GM12865 (cell line): ENCODE data around the gene RNASE8.

Experiments
- DNase-seq: peaks from one replicate; pipeline ENCODE4 v3.0.0; 2010; ENCODE audit warnings: low read depth
- H3K4me3 ChIP-seq: 2 replicates; pipeline ENCODE4 v1.5.1; 2011; ENCODE audit warnings: mild to moderate bottlenecking, low read depth, low read length, control low read depth
- CTCF ChIP-seq: IDR thresholded peaks from 2 replicates; pipeline ENCODE4 v1.5.1; 2011; ENCODE audit warnings: low read length, control low read depth, low read depth, inconsistent platforms; ENCODE audit not compliant: insufficient read depth; ENCODE audit errors: missing control alignments

RNASE8 gene

GRCh38 chr14:21073921-21074320, 16.3 kb downstream of the RNASE8 start:
- no peak for DNase-seq
- TF ChIP-seq CTCF: no peak
- H3K4me3 ChIP-seq: no peak overlapping the region

GRCh38 chr14:21074398-21075272, 17.0 kb downstream of the RNASE8 start:
- no peak for DNase-seq
- no peak overlapping the region for H3K4me3 ChIP-seq
- no peak for TF ChIP-seq CTCF

GRCh38 chr14:21075719-21076437, 18.3 kb downstream of the RNASE8 start:
- no peak for TF ChIP-seq CTCF
- no peak for DNase-seq
- no peak overlapping the region for H3K4me3 ChIP-seq

GRCh38 chr14:21077672-21078071, 20.1 kb downstream of the RNASE8 start:
- no peak for DNase-seq
- no peak overlapping the region for H3K4me3 ChIP-seq
- TF ChIP-seq CTCF: no peak

- no peak for DNase-seq
- no peak for TF ChIP-seq CTCF
- no peak overlapping the region for H3K4me3 ChIP-seq
Observed at GRCh38 chr14:21078287-21078686, 20.7 kb downstream of the RNASE8 start.

- TF ChIP-seq CTCF: no peak
- no peak for DNase-seq
- H3K4me3 ChIP-seq: no peak overlapping the region
Observed at GRCh38 chr14:21078726-21079125, 21.1 kb downstream of the RNASE8 start.
